COLO829 (cell line): Measurements from ENCODE around the gene PRSS36.
"Not testable (repeated sequence)": the region's sequence is repeated elsewhere in the genome, so short reads cannot be mapped to it uniquely, and the experiment has no call there.

ENCODE experiments used
- DNase-seq: peaks from one replicate; pipeline ENCODE4 v3.0.0; 2012; ENCODE audit warnings: low spot score

Gene PRSS36

DNA sequence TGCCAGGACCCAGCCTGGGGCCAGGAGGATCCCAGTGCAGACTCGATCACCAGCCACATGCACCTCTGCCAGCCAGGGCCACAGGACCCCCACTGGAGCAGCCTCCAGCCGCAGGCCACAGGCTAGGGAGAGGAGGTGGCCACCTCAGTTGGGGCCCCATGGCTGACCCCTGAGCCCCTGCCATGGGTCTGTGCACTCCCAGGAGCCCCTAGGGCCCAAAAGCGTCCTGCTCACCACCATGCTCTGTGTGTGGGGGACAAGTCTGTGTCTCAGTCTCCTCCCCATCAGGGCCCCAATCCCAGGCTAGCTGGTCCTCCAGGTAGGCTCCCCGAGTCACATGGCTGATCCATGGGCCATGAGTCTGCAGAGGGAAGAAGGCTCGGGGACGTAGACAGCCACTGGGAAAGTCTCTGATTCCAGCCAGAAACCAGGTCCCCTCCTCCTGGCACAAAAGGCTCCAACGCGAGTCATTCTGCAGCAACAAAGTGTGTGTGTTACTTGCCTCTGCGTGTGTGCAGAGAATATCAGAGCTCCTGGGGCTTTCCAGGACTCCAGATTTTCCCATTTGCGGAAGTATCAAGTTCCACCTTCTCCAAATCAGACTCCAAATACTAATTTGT lies 8.3 kb downstream of the PRSS36 start:
- DNase-seq = no peak

DNA sequence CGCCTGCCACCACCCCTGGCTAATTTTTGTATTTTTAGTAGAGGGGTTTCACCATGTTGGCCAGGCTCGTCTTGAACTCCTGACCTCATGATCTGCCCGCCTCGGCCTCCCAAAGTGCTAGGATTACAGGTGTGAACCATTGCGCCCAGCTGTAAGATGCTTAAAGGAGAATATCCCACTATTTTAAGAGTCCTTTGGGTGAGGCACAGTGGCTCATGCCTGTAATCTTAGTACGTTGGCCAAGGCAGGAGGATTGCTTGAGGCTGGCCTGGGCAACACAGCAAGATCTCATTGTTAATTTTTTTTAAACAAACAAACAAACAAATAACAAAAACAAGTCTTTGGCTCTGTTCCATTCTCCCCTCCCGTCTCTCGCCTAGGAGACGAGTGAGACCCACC lies 8.8 kb downstream of the PRSS36 start:
- not testable (repeated sequence) for DNase-seq

DNA sequence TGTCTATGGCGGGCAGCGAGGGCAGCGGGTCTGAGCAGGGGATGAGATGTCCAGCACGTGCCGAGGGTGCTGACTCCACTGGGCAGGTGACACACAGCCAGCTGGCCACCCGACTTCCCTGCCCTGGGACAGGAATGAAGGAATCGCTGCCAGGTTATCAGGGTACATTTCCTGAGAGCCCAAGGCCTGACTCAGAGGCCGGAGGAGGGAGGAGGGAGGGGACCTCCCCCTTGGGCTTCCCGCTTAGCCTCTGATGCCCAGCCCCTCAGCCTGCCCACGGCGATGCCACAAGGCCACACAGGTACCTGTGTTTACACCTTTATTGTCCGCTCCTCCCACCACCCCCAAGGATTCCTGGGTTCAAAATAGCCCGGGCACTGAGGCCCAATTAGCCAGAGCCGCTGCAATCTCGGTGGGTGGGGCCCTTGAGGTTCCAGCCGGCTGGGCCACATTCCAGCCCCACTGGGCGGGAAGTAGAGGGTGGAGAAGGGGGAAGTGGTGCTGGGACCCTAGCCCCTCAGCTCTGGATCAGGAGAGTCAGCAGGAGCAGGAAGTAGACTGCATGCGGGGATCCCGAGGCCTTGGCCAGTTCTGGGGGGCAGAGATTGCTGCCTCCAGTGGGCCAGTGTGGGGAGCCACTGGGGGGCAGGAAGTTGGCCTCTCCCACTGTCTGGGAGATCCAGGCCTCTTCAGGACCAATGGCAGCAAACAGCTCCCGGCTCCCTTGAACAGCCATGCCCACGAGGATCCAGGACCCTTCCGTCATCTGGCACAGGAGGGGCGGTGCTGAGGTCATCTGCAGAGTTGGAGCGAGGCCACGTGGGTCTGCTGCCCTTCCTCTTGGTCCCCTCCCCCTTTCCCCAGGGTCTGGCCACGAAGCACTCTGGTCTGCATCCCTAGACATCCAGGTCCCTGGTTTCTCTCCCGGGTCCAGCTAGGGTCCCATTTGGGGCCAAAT lies 11.0 kb downstream of the PRSS36 start:
- no peak for DNase-seq

DNA sequence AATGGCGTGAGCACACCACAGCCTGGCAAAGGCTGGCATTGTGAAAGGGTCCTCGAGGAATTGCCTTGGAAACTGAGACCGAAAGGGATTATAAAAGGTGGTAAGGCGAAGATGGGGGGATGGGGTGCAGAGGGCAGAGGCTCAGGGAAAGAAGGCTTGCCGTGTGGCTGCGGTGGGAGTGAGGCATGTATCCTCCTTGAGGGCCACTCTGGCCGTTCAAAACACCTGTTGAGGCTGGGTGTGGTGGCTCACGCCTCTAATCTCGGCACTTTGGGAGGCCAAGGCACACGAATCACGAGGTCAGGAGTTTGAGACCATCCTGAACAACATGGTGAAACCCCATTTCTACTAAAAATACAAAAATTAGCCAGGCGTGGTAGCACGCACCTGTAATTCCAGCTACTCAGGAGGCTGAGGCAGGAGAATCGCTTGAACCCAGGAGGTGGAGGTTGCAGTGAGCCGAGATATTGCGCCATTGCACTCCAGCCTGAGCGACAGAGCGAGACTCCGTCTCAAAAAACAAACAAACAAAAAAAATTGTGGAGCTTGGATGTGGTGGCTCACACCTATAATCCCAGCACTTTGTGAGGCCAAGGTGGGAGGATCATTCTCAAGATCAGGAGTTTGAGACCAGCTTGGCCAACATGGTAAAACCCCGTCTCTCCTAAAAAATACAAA lies 12.9 kb downstream of the PRSS36 start:
- not testable (repeated sequence) for DNase-seq

DNA sequence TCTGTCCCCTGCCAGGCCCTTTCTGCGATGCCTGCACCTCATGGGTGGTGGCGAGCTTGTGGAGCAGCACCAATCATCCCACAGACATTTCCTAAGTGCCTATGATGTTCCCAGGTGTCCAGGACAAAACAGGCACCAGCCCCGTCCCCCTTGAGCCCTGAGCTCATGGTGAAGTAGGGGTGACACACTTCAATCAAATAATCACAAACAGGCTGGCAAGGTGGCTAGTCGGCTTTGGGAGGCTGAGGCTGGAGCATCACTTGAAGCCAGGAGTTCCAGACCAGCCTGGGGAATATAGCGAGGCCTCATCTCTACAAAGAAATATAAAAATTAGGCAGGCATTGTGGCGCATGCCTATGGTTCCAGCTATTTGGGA lies 13.6 kb downstream of the PRSS36 start:
- no peak for DNase-seq

DNA sequence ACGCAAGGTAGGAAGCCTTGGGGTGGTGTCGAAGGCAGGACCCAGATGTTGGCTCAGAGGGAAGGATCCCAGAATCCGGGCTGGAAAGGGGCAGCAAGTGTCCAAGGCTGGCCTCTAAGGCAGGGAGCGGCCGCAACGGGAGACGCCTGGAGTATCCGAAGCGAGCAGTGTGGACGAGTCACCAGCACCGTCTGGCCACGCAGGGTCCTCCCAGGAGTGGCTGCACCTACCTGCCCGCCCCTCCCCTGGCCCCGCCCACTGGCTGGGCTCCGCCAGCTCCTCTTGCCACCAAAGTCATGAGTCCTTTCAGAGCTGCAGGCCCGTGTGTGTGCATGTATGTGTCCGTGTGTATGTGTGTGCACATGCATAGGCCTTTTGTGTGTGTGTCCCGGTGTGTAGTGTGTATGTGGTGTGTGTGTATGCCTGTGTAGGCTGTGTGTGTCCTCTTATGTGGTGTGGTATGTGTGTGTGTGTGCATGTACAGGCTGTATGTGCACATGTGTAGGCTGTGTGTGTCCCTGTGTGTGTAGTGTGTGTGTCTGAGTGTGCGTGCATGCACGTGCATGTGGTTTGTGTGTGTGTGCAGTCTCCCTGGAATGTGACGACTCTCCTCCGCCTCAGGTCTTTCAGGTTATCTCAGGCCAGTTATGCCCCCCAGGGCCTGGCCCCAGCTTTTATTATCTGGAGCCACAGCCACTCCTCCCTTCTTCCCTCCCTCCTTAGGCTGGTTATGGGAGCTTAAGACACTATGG lies 14.2 kb downstream of the PRSS36 start, which contains the start of gene PRSS8:
Gene PRSS8 (minus strand): TSS at position 193 of the 752 bp plus-strand sequence. CDS start 229 bp downstream, outside the sequence.
- no peak for DNase-seq

DNA sequence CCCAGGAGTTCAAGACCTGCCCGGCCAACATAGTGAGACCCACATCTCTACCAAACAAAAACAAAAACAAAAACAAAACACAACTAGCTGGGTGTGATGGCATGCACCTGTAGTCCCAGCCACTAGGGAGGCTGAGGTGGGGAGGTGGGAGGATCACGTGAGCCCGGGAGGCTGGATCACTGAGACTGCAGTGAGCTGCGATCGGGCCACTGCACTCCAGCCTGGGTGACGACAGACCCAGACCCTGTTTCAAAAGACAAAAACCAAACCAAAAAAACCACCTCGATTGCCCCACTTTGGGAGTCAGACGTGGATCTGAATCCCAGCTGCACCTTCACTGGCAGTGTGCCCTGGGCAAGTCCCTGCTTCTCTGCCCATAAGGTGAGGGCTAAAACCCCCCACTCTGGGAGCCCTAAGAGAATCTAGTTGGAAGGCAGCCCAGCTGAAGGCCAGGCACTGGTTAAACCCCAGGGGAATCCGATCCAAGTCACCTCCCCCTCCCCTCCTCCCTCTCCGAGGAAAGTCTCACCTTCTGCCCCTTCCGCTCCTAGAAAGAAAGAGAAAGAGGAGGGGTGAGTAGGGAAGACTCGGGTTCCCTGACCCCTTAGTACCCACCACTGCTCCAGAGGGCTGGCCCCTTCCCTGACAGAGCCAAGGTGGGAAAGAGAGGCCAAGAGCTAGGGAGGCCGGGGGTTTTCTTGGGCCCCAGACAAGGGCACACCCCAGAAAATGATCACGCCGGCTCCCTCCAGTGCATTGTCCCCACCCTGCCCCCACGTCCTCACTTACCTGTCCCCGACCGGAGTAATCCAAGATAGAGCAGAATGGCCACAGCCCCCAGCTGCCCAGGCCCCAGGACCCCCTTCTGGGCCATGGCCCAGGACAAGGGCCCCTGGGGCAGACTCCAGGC lies 15.0 kb downstream of the PRSS36 start:
- no peak for DNase-seq

DNA sequence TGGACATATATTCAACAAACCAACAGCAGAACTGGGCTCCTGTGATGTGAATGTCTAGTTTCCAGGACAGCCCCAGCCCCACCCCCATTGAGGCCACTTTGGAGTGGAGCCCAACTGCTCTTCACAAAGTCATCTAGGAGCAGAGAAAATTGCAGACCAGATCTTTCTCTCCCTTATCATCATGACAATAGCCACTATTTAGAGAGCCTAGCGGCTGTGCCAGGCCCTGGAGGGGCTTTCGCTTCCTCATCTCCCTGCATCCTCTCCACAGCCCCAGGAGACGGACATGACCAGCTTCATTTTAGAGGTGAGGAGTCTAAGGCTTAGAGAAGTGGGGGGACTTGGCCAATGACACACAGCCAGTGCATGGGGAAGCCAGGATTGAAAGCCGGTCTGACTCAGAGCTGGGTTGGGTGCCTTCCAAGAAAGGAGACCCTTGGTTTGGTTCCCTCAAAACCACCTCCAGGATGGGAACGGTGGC lies 15.7 kb downstream of the PRSS36 start:
- DNase-seq = peak; percentile 35

DNA sequence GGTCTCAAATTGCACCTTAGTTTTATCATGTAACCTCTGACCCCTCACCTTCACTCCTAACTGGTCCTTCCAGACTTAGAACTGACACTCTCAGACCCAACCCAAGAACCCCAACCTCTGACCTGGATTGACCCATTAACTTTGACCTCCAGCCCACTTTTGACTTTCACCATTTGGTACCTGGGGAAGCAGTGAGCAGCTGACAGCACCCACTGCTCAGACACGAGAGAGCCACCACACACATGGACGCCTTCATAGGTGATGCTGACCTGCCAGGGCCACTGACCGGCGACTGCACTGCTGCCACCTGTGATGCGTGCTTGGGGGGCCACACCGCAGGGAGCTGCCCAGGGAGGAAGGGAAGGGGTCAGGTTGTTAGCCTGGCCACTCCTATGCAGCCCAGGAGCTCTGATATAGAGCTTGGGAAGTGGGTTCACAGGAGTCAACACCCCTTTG lies 16.8 kb downstream of the PRSS36 start:
- no peak for DNase-seq

DNA sequence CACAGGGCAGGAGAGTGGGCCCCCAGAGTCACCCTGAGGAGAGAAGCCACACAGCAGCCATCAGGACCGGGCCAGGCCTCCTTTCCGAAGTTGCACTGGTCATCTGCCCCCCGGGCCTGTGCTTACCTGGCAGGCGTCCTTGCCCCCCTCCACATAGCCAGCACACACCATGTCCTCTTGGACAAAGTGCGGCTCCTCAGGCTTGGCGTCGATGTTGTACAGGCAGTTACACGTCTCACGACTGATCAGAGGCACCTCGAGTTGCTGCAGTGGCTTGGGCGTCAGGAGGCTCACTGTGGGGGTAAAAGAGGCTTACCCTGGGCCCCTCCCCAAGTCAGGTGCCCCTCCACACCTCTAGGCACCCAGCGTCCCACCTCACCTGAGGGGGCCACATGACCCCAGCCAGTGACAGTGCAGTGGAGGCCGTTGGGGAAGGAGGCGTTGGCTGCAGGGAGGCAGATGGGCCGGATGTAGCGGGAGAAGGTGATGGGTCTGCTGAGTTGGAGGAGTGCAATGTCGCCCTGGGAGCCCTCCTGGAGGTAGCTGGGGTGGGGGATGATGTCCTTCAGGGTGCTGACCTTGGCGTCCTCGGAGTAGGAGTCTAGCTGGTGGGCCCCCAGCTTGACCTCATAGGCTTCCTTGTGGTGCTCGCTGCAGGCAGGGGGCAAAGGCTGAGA lies 17.4 kb downstream of the PRSS36 start:
- DNase-seq = no peak

DNA sequence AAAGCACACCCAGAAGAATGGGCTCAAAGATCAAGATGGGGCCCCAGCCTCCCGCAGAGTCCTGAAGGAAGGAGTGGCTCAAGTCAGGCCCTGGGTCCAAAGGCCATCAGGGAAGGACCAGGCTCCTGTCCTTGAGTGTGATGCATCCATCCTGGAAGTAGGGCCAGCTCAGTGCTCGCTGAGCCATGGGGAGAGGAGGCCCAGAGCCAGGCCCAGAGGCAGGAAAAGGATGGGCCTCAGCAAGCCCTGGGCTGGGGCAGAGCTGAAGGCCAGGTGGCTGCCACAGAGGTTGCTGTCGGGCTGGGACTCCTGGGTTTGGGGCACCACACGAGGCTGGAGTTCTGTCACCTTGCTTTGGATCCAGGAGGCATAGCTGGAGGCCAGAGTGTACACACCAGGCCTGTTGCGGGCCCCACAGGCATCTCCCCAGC lies 18.0 kb downstream of the PRSS36 start:
- DNase-seq = no peak

DNA sequence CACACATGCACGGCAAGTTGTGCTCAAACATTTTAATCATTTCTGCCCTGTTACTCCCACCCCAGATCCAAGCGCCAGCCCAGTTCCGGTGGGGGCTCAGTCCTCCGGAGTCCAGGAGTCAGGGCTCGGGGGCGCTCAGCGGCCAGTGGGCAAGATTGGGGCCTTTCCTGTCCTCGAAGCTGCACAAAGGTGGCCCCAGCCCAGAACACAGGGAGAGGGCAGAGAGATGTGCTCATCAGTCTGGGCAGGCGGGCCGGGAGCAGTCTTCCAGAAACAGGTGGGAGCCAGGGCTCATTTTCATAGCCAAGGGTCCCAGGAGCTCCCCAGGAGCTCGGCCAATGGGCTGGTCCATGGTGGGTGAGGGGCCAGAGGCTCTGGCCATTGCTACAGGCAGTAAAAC lies 18.4 kb downstream of the PRSS36 start:
- no peak for DNase-seq

DNA sequence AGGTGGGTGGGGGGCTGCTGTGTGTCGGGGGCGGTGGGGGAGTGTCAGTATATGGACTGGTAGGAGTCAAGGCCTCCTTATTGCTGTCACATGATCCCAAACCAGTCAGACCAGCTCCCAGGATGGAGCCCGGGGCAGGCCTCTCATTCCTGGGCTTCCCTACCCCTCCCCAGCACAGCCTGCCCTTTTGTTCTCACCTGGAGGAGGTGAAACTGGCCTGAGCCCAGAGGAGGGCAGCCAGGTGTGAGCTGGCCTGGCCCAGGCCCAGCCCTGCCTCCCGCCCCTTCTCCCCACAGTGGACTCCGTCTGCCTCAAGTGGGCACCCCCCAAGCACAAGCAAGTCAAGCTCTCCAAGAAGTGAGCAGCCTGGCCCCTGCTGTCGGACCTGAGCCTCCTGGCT lies 19.0 kb downstream of the PRSS36 start:
- no peak for DNase-seq

DNA sequence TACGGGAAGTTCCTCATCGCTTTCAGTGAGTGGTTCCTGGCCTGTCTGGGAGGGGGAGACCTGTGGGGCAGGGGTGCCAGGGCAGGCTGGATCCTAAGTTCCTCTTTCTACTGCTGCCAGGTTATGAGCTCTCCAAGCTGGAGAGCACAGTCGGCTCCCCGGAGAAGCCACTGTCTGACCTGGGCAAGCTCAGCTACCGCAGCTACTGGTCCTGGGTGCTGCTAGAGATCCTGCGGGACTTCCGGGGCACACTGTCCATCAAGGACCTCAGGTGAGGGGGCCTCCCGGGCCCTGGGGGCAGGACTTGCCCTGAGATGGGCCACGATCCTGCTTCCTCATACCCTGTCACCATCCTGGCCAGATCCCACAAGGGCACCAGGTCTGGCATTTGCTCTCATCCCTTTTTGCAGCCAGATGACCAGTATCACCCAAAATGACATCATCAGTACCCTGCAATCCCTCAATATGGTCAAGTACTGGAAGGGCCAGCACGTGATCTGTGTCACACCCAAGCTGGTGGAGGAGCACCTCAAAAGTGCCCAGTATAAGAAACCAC lies 19.5 kb downstream of the PRSS36 start:
- DNase-seq = no peak

DNA sequence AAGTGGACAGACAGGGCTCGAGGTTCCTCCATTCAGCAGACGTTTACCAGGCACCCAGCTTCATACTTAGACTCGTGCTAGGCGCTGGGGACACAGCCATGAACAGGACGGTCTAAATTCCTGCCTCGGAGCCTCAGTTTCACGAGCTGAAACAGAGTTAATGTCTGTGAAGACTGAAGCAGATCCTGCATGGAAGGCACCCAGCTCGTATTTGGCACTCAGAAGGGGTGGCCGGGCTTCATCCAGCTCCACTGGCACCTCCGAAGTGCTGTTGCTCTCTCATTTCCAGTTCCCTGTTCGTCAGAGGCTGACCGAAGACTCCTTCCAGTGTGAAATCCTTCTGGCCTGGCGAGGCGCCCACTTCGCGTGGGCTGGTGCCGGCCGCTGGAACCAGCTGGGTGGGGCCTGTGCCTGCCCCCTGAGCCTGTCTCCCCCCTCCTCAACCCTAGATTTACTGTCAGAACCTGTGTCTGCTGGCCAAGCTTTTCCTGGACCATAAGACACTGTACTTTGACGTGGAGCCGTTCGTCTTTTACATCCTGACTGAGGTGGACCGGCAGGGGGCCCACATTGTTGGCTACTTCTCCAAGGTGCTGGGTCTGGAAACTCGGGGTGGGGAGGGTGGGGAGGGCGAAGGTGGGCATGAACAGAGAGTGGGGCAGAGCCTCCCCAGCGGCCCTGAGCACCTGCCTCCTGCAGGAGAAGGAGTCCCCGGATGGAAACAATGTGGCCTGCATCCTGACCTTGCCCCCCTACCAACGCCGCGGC lies 20.1 kb downstream of the PRSS36 start:
- no peak for DNase-seq

DNA sequence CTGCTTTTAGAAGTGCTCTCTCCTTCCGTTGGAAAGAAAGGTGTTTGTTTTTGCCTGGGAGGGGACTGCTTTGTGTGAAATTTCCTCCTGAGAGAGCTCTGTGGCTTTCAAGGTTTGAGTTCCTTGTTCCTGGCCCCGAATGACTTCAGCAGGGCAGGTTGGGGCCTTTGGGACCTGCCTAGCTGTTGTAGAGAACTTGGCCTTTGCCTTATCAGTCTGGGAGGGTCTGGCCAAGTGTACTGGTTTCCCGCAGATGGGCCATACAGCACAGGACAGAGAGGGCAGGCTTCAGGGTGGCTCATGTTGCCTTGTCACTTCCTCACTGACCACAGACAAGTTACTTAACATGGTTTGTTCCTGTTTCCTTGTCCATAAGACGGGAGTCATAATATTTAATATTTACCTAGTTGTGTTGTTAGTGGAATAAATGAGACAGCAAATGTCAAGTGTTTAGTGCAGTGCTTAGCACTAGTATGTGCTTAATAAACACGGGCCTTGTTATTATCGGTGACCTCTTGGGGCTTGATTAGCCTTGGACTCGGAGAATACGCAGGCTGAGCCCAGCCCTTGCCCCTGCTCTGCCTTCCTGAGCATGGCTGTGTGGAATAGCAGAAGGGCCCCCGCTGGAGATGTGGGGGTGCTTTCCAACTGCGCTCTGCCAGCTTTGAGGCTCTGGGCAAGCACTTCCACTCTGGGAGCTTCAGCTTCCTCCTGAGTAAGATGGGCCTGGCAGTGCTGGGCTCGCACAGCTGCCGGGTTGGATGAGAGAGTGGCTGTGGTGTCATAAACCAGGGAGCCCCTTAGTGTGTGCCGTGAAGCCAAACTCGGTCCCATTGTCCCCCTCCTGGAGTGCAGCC lies 20.9 kb downstream of the PRSS36 start:
- no peak for DNase-seq

DNA sequence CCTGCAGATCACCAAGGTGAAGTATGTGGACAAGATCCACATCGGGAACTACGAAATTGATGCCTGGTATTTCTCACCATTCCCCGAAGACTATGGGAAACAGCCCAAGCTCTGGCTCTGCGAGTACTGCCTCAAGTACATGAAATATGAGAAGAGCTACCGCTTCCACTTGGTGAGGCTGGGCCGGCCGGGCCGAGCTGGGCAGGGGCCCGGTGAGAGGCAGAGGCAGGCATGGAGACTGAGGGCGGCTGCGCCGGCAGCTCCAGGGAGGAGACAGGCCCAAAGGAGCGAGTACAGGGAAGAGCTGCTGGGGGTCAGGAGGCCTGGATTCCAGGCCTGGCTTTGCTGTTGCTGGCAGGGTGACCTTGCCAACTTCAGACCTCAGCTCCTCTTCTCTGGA lies 22.7 kb downstream of the PRSS36 start:
- no peak for DNase-seq

DNA sequence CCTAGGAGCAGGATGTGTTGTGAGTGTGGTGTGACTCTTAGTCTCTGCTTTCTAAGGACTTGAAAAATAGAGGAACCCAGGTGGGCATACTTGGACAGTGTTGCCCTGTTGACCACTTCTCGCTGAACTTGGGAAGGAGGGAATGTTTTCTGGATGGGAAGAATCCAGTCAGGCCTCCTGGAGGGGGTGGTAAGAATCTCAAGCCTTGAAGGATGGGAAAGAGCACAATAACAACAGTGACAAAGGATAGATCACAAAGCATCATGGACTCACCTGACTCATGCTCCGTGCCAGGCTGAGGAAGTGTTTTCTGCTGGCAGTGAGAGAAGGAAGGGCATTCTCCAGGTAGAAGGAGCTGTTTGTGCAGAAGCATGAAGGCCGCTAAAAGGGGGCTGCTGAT lies 24.0 kb downstream of the PRSS36 start:
- no peak for DNase-seq
